ENCODE results near the gene RPRD1B.

RPRD1B gene

GRCh38 chr20:38082894-38083293 is 49.3 kb downstream of the RPRD1B start:
- Histone ChIP-seq H2AFZ (ENCODE audit: low read length) (no peak overlapping the region), H3K4me1 (ENCODE audit: low read length) (no peaks in the 10 kb centered on the region), H3K79me2 (ENCODE audit: low read length) (peaks cover 51% of the 10 kb centered on the region), H3K36me3 (replicated peaks; ENCODE audit: insufficient read depth, low read length) (peaks cover 3% of the 10 kb centered on the region; the same call in 1 of the 2 replicates), H3K9ac (ENCODE audit: low read length) (no peak overlapping the region), H3K27me3 (replicated peaks; ENCODE audit: insufficient read depth, low read length) (no peaks in the 10 kb centered on the region), H3K4me3 (ENCODE audit: low read length) (no peak overlapping the region), H3K4me2 (ENCODE audit: low read depth, low read length) (no peak overlapping the region), H3K9me3 (replicated peaks; ENCODE audit: insufficient read depth, low read length) (no peaks in the 10 kb centered on the region), H4K20me1 (ENCODE audit: insufficient read depth, low read length) (no peaks in the 10 kb centered on the region), H3F3A (ENCODE audit: insufficient read depth, low read length) (no peaks in the 10 kb centered on the region), H3K9me2 (replicated peaks; ENCODE audit: insufficient read depth, low read length) (no peaks in the 10 kb centered on the region), H3K27ac (ENCODE audit: low read length) (no peak overlapping the region)
- DNase-seq, result no peak
- TF ChIP-seq EZH2phosphoT487 (IDR thresholded peaks at IDR 0.05; ENCODE audit: low read length) (no peak), CTCF (IDR thresholded peaks at IDR 0.05; ENCODE audit: low read length) (no peak), EZH2 (optimal IDR thresholded peaks at IDR 0.05; ENCODE audit: low read depth, low read length) (no peak)

GRCh38 chr20:38083338-38084048 is 49.9 kb downstream of the RPRD1B start:
- H3K9me3 ChIP-seq (replicated peaks; ENCODE audit: insufficient read depth, low read length), result no peaks in the 10 kb centered on the region
- H3K9ac ChIP-seq (ENCODE audit: low read length), result no peak overlapping the region
- peaks cover 46% of the 10 kb centered on the region for H3K79me2 ChIP-seq (ENCODE audit: low read length)
- H3K4me1 ChIP-seq (ENCODE audit: low read length), result no peaks in the 10 kb centered on the region
- no peak for DNase-seq
- H3K9me2 ChIP-seq (replicated peaks; ENCODE audit: insufficient read depth, low read length), result no peaks in the 10 kb centered on the region
- H3K27me3 ChIP-seq (replicated peaks; ENCODE audit: insufficient read depth, low read length), result no peaks in the 10 kb centered on the region
- no peak overlapping the region for H3K27ac ChIP-seq (ENCODE audit: low read length)
- TF ChIP-seq CTCF (IDR thresholded peaks at IDR 0.05; ENCODE audit: low read length) (no peak), EZH2 (optimal IDR thresholded peaks at IDR 0.05; ENCODE audit: low read depth, low read length) (no peak), EZH2phosphoT487 (IDR thresholded peaks at IDR 0.05; ENCODE audit: low read length) (no peak)
- H3K4me3 ChIP-seq (ENCODE audit: low read length), result no peak overlapping the region
- no peak overlapping the region for H3K4me2 ChIP-seq (ENCODE audit: low read depth, low read length)
- peaks cover 3% of the 10 kb centered on the region; the same call in 1 of the 2 replicates for H3K36me3 ChIP-seq (replicated peaks; ENCODE audit: insufficient read depth, low read length)
- no peak overlapping the region for H2AFZ ChIP-seq (ENCODE audit: low read length)
- no peaks in the 10 kb centered on the region for H4K20me1 ChIP-seq (ENCODE audit: insufficient read depth, low read length)
- no peaks in the 10 kb centered on the region for H3F3A ChIP-seq (ENCODE audit: insufficient read depth, low read length)

GRCh38 chr20:38084425-38084951 is 50.9 kb downstream of the RPRD1B start:
- Histone ChIP-seq H3K27ac (ENCODE audit: low read length) (no peak overlapping the region), H2AFZ (ENCODE audit: low read length) (no peak overlapping the region), H3K9me3 (replicated peaks; ENCODE audit: insufficient read depth, low read length) (no peaks in the 10 kb centered on the region), H3K27me3 (replicated peaks; ENCODE audit: insufficient read depth, low read length) (no peaks in the 10 kb centered on the region), H3K9ac (ENCODE audit: low read length) (no peak overlapping the region), H3K9me2 (replicated peaks; ENCODE audit: insufficient read depth, low read length) (no peaks in the 10 kb centered on the region), H3K4me3 (ENCODE audit: low read length) (no peak overlapping the region), H3K36me3 (replicated peaks; ENCODE audit: insufficient read depth, low read length) (peaks cover 3% of the 10 kb centered on the region; the same call in 1 of the 2 replicates), H3F3A (ENCODE audit: insufficient read depth, low read length) (no peaks in the 10 kb centered on the region), H4K20me1 (ENCODE audit: insufficient read depth, low read length) (no peaks in the 10 kb centered on the region), H3K4me2 (ENCODE audit: low read depth, low read length) (no peak overlapping the region), H3K4me1 (ENCODE audit: low read length) (no peaks in the 10 kb centered on the region), H3K79me2 (ENCODE audit: low read length) (peaks cover 37% of the 10 kb centered on the region)
- TF ChIP-seq EZH2 (optimal IDR thresholded peaks at IDR 0.05; ENCODE audit: low read depth, low read length) (no peak), CTCF (IDR thresholded peaks at IDR 0.05; ENCODE audit: low read length) (no peak), EZH2phosphoT487 (IDR thresholded peaks at IDR 0.05; ENCODE audit: low read length) (no peak)
- DNase-seq, result no peak
